HEK293 (cell line): ENCODE data around the gene SHROOM3.

Experiments used
- CTCF ChIA-PET: fragments of 350-600 bp; formaldehyde crosslinking; extraction: SDS; loops from one replicate; lab custom pipeline; 2021; ENCODE audit warnings: antibody characterized with exemption; lab: Yijun Ruan, JAX
- POLR2A ChIA-PET: fragments of 300-600 bp; formaldehyde crosslinking; extraction: SDS; loops from one replicate; lab custom pipeline; 2020; ENCODE audit warnings: antibody characterized with exemption, inconsistent platforms; lab: Yijun Ruan, JAX
- H3K27ac ChIP-seq: fragments of 200-500 bp; sonication (Bioruptor generic); 2 replicates; pipeline ENCODE4 v1.5.1; 2014; ENCODE audit warnings: low read depth, low read length, control low read depth, inconsistent platforms; ENCODE audit errors: extremely low read depth
- H3K36me3 ChIP-seq, 2 experiments: fragments of 200-500 bp in 1 of 2; sonication (Bioruptor generic) in 1 of 2; 1 replicate in 1 of 2; 2 replicates in 1 of 2; pipeline ENCODE4 v1.5.1; 2014 to 2017; ENCODE audit warnings: inconsistent platforms in 2 of 2, low read length in 2 of 2; ENCODE audit not compliant: control insufficient read depth in 2 of 2, insufficient read depth in 1 of 2
- H3K4me1 ChIP-seq: fragments of 200-500 bp; sonication (Bioruptor generic); 2 replicates; pipeline ENCODE4 v1.5.1; 2014; ENCODE audit warnings: mild to moderate bottlenecking, low read length, inconsistent platforms; ENCODE audit not compliant: control insufficient read depth, insufficient read depth
- H3K4me3 ChIP-seq: 2 replicates; pipeline ENCODE4 v1.5.1; 2011; ENCODE audit warnings: low read depth, mild to moderate bottlenecking, control low read depth, low read length, moderate library complexity
- H3K9me3 ChIP-seq: fragments of 200-500 bp; sonication (Bioruptor generic); 2 replicates; pipeline ENCODE4 v1.5.1; 2014; ENCODE audit warnings: low read depth, low read length, inconsistent platforms; ENCODE audit not compliant: control insufficient read depth, insufficient read depth
- EGR2 ChIP-seq: fragments of 450-650 bp; formaldehyde crosslinking; IDR thresholded peaks from 2 replicates; pipeline ENCODE4 v1.5.1; 2016; ENCODE audit warnings: low read depth, missing biosample characterization, missing genetic modification characterization
- FEZF1 ChIP-seq: fragments of 450-650 bp; formaldehyde crosslinking; IDR thresholded peaks from 2 replicates; pipeline ENCODE4 v1.5.1; 2016; ENCODE audit warnings: missing biosample characterization, missing genetic modification characterization
- KLF7 ChIP-seq: fragments of 450-650 bp; formaldehyde crosslinking; IDR thresholded peaks from 2 replicates; pipeline ENCODE4 v1.5.1; 2016; ENCODE audit warnings: missing biosample characterization, missing genetic modification characterization, borderline replicate concordance
- KLF8 ChIP-seq: fragments of 450-650 bp; formaldehyde crosslinking; IDR thresholded peaks from 2 replicates; pipeline ENCODE4 v1.5.1; 2016; ENCODE audit warnings: missing biosample characterization, missing genetic modification characterization
- MZF1 ChIP-seq: fragments of 450-650 bp; formaldehyde crosslinking; IDR thresholded peaks from 2 replicates; pipeline ENCODE4 v1.5.1; 2017; ENCODE audit warnings: missing biosample characterization, missing genetic modification characterization, borderline replicate concordance
- PATZ1 ChIP-seq: fragments of 450-650 bp; formaldehyde crosslinking; IDR thresholded peaks from 2 replicates; pipeline ENCODE4 v1.5.1; 2016; ENCODE audit warnings: missing biosample characterization, missing genetic modification characterization
- SCRT2 ChIP-seq: fragments of 450-650 bp; formaldehyde crosslinking; IDR thresholded peaks from 2 replicates; pipeline ENCODE4 v1.5.1; 2016; ENCODE audit warnings: missing biosample characterization, missing genetic modification characterization
- SP3 ChIP-seq: fragments of 450-650 bp; formaldehyde crosslinking; IDR thresholded peaks from 2 replicates; pipeline ENCODE4 v1.5.1; 2016; ENCODE audit warnings: missing biosample characterization, missing genetic modification characterization
- ZBTB17 ChIP-seq: fragments of 450-650 bp; formaldehyde crosslinking; IDR thresholded peaks from 2 replicates; pipeline ENCODE4 v1.5.1; 2016; ENCODE audit warnings: missing biosample characterization, missing genetic modification characterization
- ZBTB20 ChIP-seq: fragments of 450-650 bp; formaldehyde crosslinking; IDR thresholded peaks from 2 replicates; pipeline ENCODE4 v1.5.1; 2016; ENCODE audit warnings: missing biosample characterization, missing genetic modification characterization
- ZBTB21 ChIP-seq: fragments of 450-650 bp; formaldehyde crosslinking; IDR thresholded peaks from 2 replicates; pipeline ENCODE4 v1.5.1; 2017; ENCODE audit warnings: missing biosample characterization, missing genetic modification characterization
- ZBTB48 ChIP-seq: fragments of 450-650 bp; formaldehyde crosslinking; IDR thresholded peaks from 2 replicates; pipeline ENCODE4 v1.5.1; 2016; ENCODE audit warnings: missing biosample characterization, missing genetic modification characterization
- ZBTB6 ChIP-seq: fragments of 450-650 bp; formaldehyde crosslinking; IDR thresholded peaks from 2 replicates; pipeline ENCODE4 v1.5.1; 2017; ENCODE audit warnings: missing biosample characterization, missing genetic modification characterization
- ZEB2 ChIP-seq: fragments of 450-650 bp; formaldehyde crosslinking; IDR thresholded peaks from 2 replicates; pipeline ENCODE4 v1.5.1; 2016; ENCODE audit warnings: missing biosample characterization, missing genetic modification characterization
- ZFP37 ChIP-seq: fragments of 450-650 bp; formaldehyde crosslinking; IDR thresholded peaks from 2 replicates; pipeline ENCODE4 v1.5.1; 2016; ENCODE audit warnings: missing biosample characterization, missing genetic modification characterization
- ZFP41 ChIP-seq: fragments of 450-650 bp; formaldehyde crosslinking; IDR thresholded peaks from 2 replicates; pipeline ENCODE4 v1.5.1; 2016; ENCODE audit warnings: missing biosample characterization, missing genetic modification characterization, borderline replicate concordance
- ZNF10 ChIP-seq: fragments of 450-650 bp; formaldehyde crosslinking; IDR thresholded peaks from 2 replicates; pipeline ENCODE4 v1.5.1; 2017; ENCODE audit warnings: missing biosample characterization, missing genetic modification characterization
- ZNF211 ChIP-seq: fragments of 450-650 bp; formaldehyde crosslinking; IDR thresholded peaks from 2 replicates; pipeline ENCODE4 v1.5.1; 2016; ENCODE audit warnings: low read depth, missing biosample characterization, missing genetic modification characterization
- ZNF350 ChIP-seq: fragments of 450-650 bp; formaldehyde crosslinking; IDR thresholded peaks from 2 replicates; pipeline ENCODE4 v1.5.0; 2017; ENCODE audit warnings: missing biosample characterization, mild to moderate bottlenecking, missing genetic modification characterization
- ZNF366 ChIP-seq: fragments of 450-650 bp; formaldehyde crosslinking; conservative IDR thresholded peaks from 2 replicates; pipeline ENCODE4 v1.5.1; 2016; ENCODE audit warnings: missing biosample characterization, missing genetic modification characterization
- ZNF416 ChIP-seq: fragments of 450-650 bp; formaldehyde crosslinking; IDR thresholded peaks from 2 replicates; pipeline ENCODE4 v1.5.1; 2016; ENCODE audit warnings: missing biosample characterization, missing genetic modification characterization
- ZNF600 ChIP-seq: fragments of 450-650 bp; formaldehyde crosslinking; IDR thresholded peaks from 2 replicates; pipeline ENCODE4 v1.5.1; 2016; ENCODE audit warnings: missing biosample characterization, missing genetic modification characterization
- ZNF629 ChIP-seq: fragments of 450-650 bp; formaldehyde crosslinking; IDR thresholded peaks from 2 replicates; pipeline ENCODE4 v1.5.1; 2017; ENCODE audit warnings: missing biosample characterization, missing genetic modification characterization
- ZXDB ChIP-seq: fragments of 450-650 bp; formaldehyde crosslinking; IDR thresholded peaks from 2 replicates; pipeline ENCODE4 v1.5.1; 2016; ENCODE audit warnings: missing biosample characterization, missing genetic modification characterization
- TF ChIP-seq, protein P1 (sequence below): fragments of 450-650 bp; formaldehyde crosslinking; IDR thresholded peaks from 2 replicates; pipeline ENCODE4 v1.5.1; 2016; ENCODE audit warnings: missing biosample characterization, missing genetic modification characterization
- TF ChIP-seq, protein P2 (sequence below): fragments of 450-650 bp; formaldehyde crosslinking; IDR thresholded peaks from 2 replicates; pipeline ENCODE4 v1.5.1; 2016; ENCODE audit warnings: missing biosample characterization, missing genetic modification characterization
- TF ChIP-seq, protein P3 (sequence below): fragments of 450-650 bp; formaldehyde crosslinking; IDR thresholded peaks from 2 replicates; pipeline ENCODE4 v1.5.1; 2016; ENCODE audit warnings: missing biosample characterization, missing genetic modification characterization

SHROOM3 gene

DNA sequence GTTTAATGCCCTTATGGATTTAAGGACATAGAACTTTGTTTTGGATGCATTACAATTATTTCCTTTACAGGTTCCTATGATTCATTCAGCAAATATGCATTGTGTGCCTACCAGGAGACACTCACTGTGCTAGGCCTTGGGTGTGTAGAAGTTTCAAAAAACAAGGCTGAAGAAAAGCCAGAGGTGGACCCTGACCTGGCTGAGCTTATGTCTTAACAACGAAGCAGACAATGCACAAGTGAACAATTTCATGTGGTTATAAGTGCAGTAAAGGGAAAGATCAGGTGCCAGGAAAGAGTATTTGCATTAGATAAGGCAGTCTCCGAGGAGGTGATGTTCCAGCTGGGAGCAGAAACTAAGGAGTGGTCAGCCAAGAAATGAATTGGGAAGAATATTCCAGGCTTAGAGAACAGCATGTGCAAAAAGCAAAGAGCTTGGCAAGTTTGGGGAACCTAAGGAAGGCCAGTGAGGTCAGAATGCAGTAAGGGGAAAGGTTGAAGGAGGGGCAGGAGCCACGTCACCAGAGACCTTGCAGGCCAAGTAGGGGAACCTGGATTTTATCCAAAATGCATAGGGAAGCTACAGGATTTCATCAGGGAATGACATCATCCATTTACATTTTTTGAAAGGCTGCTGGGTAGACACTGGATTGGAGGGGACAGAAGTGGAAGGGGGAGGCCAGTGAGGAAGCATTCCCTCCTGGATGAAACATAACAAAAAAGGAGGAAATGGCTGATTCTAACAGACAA is 269.3 kb downstream of the SHROOM3 start:
- Histone ChIP-seq H3K9me3 (no peaks in the 10 kb centered on the region), H3K4me1 (peaks cover 24% of the 10 kb centered on the region), H3K4me3 (no peak overlapping the region), H3K36me3 (no peaks in the 10 kb centered on the region), H3K27ac (peak overlapping the region; percentile 47; the same call in 1 of the 2 replicates)
- ChIA-PET POLR2A (interaction anchor here (0.6 kb wide), 1 partner anchor 38 kb away, joined by 3 read pairs; no protein-coding TSS in a partner anchor), CTCF (interaction anchor here (0.7 kb wide), 1 partner anchor 163 kb away, joined by 3 read pairs; no protein-coding TSS in a partner anchor)
- no peak for TF ChIP-seq ZNF416
- no peak for TF ChIP-seq EGR2 (tag by site-specific recombination)
- peak; percentile 53 for TF ChIP-seq ZBTB17
- peak; percentile 23; the same call in 1 of the 2 replicates for TF ChIP-seq ZXDB (tag by site-specific recombination)
- TF ChIP-seq ZNF600 (tag by site-specific recombination) = 0 out of 2 replicates have a peak, but pooled peaks have one; percentile 21
- TF ChIP-seq FEZF1 (tag by site-specific recombination) = peak; percentile 53; the same call in 1 of the 2 replicates
- TF ChIP-seq MZF1 (tag by site-specific recombination) = 0 out of 2 replicates have a peak, but pooled peaks have one; percentile 34
- TF ChIP-seq ZEB2 (tag by site-specific recombination) = 0 out of 2 replicates have a peak, but pooled peaks have one; percentile 16
- TF ChIP-seq ZBTB48 (tag by site-specific recombination) = peak; percentile 42; the same call in 1 of the 2 replicates
- peak; percentile 90 for TF ChIP-seq ZBTB21 (tag by site-specific recombination)
- peak; percentile 70; the same call in 1 of the 2 replicates for TF ChIP-seq ZBTB20 (tag by site-specific recombination)
- TF ChIP-seq ZNF629 (tag by site-specific recombination) = peak; percentile 94
- peak; percentile 37; the same call in 1 of the 2 replicates for TF ChIP-seq KLF8 (tag by site-specific recombination)
- peak; percentile 38; the same call in 1 of the 2 replicates for TF ChIP-seq SP3 (tag by site-specific recombination)
- TF ChIP-seq KLF7 (tag by site-specific recombination) = no peak
- no peak for TF ChIP-seq ZNF211 (tag by site-specific recombination)
- no peak for TF ChIP-seq ZFP41 (tag by site-specific recombination)
- no peak for TF ChIP-seq ZBTB6
- TF ChIP-seq ZNF350 (tag by site-specific recombination) = no peak
- TF ChIP-seq, protein P1, sequence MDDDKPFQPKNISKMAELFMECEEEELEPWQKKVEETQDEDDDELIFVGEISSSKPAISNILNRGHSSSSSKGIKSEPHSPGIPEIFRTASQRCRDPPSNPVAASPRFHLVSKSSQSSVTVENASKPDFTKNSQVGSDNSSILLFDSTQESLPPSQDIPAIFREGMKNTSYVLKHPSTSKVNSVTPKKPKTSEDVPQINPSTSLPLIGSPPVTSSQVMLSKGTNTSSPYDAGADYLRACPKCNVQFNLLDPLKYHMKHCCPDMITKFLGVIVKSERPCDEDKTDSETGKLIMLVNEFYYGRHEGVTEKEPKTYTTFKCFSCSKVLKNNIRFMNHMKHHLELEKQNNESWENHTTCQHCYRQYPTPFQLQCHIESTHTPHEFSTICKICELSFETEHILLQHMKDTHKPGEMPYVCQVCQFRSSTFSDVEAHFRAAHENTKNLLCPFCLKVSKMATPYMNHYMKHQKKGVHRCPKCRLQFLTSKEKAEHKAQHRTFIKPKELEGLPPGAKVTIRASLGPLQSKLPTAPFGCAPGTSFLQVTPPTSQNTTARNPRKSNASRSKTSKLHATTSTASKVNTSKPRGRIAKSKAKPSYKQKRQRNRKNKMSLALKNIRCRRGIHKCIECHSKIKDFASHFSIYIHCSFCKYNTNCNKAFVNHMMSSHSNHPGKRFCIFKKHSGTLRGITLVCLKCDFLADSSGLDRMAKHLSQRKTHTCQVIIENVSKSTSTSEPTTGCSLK (tag by site-specific recombination) = no peak
- TF ChIP-seq ZFP37 (tag by site-specific recombination) = 0 out of 2 replicates have a peak, but pooled peaks have one; percentile 26
- TF ChIP-seq, protein P2, sequence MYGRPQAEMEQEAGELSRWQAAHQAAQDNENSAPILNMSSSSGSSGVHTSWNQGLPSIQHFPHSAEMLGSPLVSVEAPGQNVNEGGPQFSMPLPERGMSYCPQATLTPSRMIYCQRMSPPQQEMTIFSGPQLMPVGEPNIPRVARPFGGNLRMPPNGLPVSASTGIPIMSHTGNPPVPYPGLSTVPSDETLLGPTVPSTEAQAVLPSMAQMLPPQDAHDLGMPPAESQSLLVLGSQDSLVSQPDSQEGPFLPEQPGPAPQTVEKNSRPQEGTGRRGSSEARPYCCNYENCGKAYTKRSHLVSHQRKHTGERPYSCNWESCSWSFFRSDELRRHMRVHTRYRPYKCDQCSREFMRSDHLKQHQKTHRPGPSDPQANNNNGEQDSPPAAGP = peak; percentile 39; the same call in 1 of the 2 replicates
- peak; percentile 19; the same call in 1 of the 2 replicates for TF ChIP-seq ZNF10 (tag by site-specific recombination)
- peak; percentile 53 for TF ChIP-seq ZNF366 (tag by site-specific recombination)
- TF ChIP-seq SCRT2 (tag by site-specific recombination) = 0 out of 2 replicates have a peak, but pooled peaks have one; percentile 34
- TF ChIP-seq PATZ1 = peak; percentile 46; the same call in 1 of the 2 replicates
- TF ChIP-seq, protein P3, sequence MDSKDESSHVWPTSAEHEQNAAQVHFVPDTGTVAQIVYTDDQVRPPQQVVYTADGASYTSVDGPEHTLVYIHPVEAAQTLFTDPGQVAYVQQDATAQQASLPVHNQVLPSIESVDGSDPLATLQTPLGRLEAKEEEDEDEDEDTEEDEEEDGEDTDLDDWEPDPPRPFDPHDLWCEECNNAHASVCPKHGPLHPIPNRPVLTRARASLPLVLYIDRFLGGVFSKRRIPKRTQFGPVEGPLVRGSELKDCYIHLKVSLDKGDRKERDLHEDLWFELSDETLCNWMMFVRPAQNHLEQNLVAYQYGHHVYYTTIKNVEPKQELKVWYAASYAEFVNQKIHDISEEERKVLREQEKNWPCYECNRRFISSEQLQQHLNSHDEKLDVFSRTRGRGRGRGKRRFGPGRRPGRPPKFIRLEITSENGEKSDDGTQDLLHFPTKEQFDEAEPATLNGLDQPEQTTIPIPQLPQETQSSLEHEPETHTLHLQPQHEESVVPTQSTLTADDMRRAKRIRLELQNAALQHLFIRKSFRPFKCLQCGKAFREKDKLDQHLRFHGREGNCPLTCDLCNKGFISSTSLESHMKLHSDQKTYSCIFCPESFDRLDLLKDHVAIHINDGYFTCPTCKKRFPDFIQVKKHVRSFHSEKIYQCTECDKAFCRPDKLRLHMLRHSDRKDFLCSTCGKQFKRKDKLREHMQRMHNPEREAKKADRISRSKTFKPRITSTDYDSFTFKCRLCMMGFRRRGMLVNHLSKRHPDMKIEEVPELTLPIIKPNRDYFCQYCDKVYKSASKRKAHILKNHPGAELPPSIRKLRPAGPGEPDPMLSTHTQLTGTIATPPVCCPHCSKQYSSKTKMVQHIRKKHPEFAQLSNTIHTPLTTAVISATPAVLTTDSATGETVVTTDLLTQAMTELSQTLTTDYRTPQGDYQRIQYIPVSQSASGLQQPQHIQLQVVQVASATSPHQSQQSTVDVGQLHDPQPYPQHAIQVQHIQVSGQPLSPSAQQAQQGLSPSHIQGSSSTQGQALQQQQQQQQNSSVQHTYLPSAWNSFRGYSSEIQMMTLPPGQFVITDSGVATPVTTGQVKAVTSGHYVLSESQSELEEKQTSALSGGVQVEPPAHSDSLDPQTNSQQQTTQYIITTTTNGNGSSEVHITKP = peak; percentile 45
